NCI-H82 treated with DMSO at 0.1 percent for 48 hours (cell line): Measurements from ENCODE around the gene CRTC1.

Experiments used
- DNase-seq: peaks from one replicate; lab custom pipeline; 2025; ENCODE audit not compliant: unreplicated experiment; lab: John Stamatoyannopoulos, UW

Gene CRTC1

DNA sequence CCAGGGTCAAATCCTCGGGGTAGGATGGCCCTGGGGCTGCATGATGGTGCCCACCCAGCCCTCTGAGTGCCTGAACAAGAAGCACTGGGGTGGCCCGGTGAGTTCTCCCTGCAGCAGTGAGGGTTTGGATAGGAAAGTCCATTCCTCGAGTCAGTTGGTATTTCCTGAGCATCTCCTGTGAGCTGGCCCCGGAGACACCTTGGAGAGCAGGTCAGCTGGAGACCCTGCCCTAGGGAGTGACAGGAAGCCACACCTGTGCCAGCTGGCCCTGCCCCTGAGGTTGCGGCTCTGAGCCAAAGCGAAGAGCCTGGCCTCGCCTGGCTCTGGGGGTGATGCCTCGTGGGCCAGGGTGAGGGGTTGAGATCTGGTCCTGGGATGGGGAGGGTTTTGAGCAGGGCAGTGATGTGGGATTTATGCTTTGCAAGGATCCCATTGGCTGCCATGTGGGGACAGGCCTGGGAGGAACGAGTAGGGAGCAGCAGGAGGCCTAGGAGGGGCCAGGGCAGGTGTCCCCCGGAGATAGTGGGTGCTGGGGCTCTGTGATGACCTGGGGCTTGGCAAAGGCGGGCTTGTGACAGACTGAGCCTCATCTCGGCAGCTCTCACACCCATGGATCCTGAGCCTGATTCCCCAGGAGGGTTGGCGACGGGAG, 16.0 kb downstream of the CRTC1 start:
- DNase-seq = no peak

DNA sequence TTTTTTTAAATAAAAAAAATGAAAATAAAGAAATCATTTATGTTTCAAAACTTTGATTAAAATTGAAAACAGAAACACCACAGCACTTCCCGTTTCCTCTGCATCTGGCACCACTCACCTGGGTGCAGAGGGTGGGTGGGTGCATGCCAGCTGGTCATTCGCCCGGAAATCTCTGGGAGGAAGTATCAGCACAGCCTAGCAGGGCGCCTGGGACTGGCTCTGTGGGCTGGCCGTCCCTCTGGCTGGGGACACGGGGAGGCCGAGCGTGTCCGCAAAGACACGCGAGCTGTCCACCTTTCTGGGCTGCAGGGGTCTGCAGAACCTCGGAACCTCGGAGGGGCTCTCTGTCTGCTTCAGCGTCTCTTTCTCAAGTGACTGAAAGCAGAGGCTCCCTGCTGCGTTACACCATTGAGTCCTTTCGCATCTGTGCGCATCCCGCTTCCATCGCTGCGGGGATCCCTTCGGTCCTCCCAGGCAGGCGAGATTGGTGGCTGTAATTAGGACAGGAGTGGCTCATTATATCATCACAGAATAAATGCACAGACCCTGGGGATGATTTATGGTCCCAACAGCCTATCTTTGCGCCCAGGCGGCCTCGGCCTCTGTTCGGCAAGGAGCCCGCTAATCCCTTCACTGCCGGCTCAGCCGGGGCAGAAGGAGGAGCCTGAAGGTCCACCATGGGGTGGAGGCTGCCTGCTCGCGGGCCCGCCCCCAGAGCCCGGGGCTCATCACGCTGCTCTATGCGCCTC, 17.2 kb downstream of the CRTC1 start:
- peak; percentile 80 for DNase-seq

DNA sequence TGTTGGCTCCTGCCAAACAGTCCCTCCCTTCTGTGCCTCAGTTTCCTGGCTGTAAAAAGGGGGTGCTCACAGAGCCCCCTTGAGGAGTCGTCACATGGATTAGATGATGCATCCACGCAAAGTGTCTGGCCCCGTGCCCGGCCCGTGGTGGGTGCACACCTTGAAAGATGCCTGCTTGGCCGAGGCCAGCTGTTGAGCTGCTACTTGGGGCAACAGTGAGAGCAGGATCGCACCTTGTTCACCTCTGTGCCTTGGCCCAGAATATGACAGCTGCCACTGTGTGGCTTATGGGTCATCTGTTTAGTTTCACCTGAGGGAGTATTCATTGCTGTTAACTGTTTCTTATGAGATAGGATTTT, 17.7 kb downstream of the CRTC1 start:
- DNase-seq = no peak

DNA sequence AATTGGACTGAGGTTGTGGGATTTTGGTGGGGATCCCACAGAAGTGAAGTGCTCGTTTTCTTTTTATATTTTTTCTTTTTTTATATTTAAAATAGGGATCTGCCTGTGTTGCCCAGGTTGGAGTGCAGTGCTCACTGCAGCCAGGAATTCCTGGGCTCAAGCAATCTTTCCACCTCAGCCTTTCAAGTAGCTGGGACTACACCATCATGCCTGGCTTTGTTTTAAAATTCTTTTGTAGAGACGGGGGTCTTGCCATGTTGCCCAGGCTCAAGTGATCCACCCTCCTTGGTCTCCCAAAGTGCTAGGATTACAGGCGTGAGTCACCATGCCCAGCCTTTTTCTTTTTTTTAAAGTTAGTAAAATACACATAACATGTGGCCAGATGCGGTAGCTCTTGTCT, 20.6 kb downstream of the CRTC1 start:
- no peak for DNase-seq

DNA sequence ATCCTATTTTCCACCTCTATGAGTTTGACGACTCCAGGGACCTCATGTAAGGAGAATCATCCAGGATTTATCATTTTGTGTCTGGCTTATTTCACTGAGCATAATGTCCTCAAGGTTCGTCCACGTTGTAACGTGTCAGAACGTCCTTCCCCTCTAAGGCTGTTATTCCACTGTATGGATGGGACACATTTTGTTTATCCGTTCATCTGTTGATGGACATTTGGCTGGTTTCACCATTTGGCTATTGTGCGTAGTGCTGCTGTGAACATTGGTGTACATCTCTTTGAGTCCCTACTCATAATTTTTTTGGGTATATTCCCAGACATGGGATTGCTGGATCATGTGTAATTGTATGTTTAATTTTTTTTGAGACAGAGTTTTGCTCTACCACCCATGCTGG, 21.5 kb downstream of the CRTC1 start:
- DNase-seq = no peak

DNA sequence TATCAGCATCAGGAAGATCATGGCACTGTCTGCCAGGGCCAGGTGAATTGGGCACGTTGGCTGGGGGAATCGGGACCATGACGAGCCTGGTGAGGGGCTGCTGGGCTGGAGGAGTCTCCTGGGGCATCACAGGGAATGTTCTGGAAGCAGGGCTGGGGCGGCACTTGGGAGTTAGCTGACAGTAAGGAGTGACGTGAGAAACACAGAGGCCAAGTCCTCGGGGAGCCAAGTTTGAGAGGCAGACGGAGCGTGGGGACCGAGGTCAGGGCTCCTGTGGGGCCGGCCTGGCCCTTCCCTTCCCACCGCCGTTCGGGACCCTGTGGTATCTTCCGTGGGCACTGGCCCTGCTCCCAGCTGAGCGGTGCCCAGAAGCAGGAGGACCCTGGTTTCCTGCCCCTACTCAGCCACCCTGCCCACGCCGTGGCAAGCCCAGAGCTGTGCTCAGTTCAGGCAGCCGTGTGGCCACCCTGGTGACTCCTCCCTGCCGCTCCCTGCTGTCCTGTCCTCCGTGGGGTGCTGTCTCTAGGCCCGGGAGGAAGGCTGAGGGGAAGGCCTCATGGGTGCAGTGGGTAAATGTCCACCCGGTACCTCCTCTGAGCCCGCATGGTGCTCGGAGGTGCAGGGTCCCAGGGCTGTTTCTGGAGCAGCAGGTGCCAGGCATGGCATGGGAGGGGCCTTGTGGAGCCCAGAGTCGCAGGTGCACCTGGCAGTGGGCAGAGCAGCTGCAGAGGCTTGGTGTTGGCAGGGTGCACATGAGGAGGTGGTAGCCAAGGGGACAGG, 25.2 kb downstream of the CRTC1 start:
- no peak for DNase-seq

DNA sequence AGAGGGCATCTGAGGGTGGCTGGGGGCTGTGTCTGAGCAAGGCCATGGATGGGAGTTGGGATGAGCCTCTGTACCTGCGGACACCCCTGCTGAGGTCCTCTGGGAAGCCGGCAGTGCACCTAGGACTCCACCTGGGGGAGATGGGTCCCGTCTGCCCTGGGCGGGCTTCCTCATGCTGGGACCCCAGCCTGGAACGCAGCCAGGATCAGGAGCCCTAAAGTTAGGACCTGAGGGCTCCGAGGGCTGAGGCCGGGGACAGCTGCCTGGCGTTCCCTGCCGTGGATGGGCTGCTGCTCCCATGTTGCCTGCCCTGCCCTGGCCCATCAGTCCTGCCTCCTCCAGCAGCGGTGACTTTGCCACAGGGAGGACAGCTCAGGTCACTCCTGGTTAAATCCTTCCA, 26.1 kb downstream of the CRTC1 start:
- DNase-seq = no peak

DNA sequence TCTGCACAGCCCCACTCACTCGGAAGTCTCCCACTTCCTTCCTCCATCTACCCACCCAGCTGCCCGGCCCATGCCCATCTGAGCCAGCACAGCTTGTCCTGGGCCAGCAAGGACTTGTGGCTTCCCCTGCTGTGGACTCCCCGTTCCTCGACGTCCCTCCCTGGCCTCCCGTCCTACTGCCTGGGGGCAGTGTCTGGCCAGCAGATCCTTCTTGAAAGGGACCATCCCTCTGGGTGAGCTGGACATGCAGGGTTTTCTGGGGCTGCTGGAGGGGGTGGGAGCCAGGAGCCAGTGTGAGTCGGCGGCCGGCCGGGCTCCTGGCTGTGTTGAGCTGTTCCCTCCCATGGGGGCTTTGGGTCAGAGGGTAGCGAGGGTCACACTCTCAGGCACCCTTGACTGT, 26.7 kb downstream of the CRTC1 start:
- DNase-seq = no peak

DNA sequence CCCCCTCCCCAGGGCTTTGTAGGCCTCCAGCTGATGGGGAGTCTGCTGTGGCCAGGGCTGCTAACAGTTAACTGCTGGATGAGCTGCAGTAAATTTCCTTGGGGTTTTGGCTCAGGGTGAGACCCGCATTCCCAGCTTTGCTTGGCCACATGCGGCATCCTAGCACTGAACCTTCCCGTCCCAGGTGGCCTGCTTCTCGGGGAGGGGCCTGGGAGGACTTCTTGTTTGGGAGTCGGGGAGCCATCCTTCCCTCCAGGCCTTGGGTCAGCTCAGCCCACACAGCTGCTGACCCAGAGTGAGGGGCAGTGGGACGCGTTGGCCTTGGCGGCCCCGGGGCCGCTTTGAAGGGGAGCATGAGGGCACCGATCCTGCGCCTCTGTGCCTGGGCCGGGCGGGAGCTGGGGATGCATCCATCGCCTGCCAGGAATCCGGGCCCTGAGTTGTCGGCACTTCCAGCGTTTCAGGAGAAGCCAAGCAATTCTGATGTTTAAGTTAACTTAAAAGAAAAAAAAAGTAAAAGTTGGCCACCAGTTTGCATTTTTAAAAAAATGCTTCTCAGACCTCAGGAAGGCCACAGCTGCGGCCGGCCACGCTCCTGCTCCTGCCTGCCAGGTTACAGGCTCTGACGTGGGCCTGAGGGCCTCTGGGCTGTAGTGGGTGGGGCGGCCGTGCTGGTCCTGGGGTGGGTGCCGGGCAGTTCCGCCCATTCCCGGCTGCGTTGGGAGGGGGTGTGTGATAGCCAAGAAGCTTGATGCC, 27.7 kb downstream of the CRTC1 start:
- DNase-seq = no peak

DNA sequence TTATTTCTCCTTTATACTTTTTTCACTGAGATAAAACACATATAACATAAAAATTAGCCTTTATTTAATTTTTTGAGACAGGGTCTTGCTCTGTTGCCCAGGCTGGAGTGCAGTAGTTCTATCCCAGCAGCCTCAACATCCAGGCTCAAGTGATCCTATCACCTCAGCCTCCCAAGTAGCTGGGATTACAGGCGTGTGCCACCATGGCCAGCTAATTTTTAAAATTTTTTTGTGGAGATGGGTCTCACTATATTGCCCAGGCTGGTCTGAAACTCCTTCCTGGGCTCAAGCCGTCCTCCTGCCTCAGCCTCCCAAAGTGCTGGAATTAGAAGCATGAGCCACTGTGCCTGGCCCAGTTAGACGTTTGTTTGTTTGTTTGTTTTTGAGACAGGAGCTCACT, 28.4 kb downstream of the CRTC1 start:
- DNase-seq = no peak

DNA sequence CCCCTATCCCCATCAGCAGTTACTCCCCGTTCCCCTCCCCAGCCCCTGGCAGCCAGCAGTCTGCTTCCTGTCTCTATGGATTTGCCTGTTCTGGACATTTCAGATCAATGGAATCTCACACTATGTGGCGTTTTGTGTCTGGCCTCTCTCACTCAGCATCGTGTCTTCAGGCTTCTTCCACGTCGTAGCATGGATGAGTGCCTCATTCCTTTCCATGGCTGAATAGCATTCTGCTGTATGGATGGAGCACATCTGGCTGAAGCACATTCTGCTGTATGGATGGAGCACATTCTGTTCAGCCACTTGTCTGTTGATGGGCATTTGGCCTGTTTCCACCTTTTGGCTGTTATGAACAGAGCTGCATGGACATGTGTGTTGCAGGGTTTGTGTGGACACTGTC, 29.5 kb downstream of the CRTC1 start:
- no peak for DNase-seq

DNA sequence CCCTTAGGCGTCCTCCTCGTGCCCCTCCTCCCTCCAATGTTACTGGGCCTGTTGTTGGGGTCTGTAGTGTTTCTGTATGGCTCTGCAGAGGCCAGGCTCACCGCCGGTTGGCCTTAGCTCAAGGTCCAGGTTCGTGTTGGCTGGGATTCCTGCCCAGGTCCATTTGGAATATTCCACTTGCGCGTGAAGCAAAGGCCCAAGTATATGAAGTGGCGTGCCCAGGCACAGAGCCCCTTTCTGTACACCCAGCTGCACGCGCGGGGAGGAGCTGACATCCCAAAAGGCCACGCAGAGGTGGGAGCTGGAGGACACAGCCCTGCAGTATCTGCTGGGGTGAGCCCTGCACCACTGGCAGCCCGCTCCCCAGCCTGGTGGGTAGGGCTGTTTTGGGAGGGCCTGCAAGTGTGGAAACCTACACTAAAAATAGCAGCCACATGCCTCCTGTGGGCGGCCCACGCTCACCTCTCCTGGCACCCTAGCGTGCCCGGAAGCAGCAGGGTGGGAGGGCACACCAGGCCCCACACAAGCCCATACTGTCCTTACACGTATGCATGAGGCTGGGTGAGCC, 30.2 kb downstream of the CRTC1 start:
- DNase-seq = no peak

DNA sequence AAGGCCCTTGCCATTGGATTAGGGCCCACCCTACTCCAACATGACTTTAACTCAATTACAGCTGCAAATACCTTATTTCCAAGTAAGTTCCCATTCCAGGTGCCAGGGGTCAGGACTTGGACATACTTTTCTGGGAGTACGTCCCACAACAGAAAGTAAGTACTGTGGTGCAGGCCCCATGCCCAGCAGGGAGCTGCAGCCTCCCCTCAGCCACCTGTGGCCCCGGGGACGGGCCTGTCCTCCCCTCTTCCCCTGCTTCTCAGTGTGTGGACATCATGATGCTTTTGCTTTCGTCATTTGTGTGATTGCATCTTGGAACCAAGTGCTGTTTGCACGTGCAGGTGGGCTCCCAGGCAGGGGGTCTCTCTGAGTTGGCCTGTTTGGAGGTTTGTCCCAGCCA, 31.9 kb downstream of the CRTC1 start:
- no peak for DNase-seq

DNA sequence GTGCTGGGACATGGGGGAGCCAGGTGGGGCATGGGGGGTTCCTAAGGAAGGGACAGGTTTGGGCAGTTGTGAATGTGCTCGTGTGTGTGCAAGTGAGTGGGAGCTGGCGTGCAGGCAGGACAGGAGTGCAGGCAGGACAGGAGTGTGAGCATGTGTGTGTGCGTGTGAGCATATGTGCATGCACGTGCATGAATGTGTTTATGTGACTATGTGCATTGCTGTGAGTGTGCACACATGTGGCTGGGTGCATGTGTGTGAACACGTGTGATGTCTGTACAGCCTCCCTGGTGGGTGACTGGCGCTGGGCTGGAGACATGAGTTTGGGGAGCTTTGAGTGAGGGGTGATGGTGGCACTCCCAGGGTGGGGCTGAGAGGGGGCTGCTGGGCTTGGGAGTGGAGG, 33.4 kb downstream of the CRTC1 start:
- no peak for DNase-seq

DNA sequence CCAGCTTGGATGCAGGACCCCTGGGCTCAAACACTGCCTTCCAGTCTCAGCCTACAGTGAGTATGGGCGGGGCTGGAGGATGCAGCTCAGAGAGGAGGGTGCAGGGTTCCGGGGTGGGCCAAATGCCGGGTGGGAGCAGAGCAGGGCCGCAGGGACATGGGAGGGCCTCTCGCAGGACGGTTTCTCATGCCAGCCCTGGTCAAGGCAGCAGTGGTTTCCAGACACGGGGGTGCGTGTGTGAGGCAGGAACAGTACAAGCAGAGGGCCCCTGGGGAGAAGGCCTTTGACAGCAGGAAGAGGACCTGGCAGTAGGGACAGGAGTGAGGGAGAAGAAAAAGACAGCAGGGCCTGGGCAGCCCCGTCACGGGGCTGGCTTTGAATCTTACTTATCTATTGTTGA, 34.1 kb downstream of the CRTC1 start:
- DNase-seq = no peak

DNA sequence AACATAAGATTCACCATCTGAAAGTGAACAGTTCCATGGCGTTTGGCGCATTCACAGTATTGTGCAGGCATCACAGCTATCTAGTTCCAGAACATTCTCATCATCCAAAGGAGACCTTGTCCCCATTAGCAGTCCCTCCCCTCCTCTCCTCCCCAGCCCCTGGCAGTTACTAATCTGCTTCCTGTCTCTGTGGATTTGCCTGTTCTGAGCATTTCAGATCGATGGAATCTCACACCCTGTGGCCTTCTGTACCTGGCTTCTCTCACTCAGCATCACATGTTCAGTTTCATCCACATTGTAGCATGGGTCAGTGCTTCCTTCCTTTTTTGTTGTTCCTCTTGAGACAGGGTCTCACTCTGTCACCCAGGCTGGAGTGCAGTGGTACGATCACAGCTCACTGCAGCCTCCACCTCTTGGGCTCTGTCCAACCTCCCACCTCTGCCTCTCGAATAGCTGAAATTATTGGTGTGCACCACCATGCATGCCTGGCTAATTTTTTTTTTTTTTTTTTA, 34.6 kb downstream of the CRTC1 start:
- no peak for DNase-seq

DNA sequence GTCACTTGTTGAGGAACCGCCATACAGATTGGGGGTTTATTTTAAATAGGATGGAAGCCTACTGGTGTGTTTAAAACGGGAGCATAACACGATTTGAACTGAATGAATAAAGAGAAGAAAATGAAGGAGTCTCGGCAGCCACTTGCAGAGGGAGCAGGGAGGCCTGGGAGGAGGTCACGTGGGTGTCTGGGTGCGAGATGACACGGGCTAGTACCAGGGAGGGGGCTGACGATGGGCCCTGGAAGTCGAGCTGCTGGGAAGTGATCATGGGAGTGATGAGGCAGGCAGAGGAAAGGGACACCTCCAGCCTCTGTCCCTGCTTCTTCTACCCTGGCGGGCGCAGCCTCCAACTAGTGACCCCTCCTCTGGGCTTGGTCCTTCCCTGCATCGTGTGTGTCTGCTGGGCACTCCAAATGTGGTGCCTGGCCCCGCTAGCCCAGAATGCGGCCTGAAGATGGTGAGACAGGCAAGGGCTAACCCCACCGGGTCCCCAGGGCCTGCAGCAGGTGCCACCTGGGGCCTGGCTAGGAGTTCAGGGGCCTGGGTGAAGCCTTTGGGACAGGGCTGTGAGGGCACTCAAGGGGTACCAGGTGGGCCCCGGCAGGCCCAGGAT, 35.5 kb downstream of the CRTC1 start:
- no peak for DNase-seq

DNA sequence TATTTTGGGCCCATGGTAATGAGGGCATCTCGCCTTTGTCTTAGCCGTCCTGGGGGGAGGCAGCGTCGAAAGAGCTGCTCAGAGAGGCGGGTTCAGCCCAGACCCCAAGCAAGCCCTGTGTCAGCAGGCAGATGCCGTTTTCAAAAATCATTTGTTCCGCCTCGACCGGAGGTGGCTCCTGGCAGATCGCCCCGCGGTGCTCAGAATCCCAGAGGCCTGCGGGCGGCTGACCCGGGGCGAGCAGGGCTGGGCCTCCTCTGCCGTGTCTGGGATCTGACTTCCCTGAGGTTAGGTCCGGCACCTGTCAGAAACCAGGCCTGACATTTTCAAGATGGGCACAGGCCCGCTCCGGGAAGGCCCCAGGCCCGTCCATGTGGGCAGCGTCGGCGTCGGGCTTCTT, 36.1 kb downstream of the CRTC1 start:
- no peak for DNase-seq

DNA sequence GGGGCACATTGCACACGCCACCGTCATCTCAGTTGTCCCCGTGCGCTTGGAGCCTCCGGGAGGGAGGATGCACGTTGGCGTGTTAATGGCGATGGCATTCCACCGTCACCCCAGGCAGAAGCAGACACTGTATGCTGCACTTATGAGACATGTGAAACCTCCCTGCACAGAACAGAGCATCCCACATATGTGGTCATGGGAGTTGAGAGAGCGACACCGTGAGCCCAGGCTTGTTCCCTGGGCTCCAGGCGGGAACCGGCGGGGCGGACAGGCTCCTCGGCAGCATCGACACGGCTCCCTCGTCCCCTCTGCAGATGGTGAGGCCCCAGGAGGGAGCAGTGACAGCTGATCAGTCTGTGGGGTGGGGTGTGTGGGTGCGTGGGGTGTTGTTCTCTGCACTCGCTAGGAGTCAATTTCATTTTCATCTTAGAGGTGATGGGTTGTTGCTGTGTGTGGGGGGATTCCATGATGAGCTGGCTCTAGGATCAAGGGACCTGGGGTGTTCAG, 40.4 kb downstream of the CRTC1 start:
- DNase-seq = peak; percentile 24
